IPS-18a (cell line): Measurements from ENCODE around the gene ILRUN.
"Not testable (repeated sequence)": the region's sequence is repeated elsewhere in the genome, so short reads cannot be mapped to it uniquely, and the experiment has no call there.

Experiments used
- H3K27ac ChIP-seq: one replicate; pipeline ENCODE4 v1.5.1; 2013; ENCODE audit warnings: low read length
- H3K27me3 ChIP-seq: one replicate; pipeline ENCODE4 v1.6.1; 2013; ENCODE audit warnings: mild to moderate bottlenecking, low read length; ENCODE audit not compliant: control insufficient read depth, insufficient read depth
- H3K36me3 ChIP-seq: one replicate; pipeline ENCODE4 v1.6.1; 2013; ENCODE audit warnings: low read depth, low read length; ENCODE audit not compliant: control insufficient read depth
- H3K4me1 ChIP-seq: one replicate; pipeline ENCODE4 v1.6.1; 2013; ENCODE audit warnings: low read depth, low read length; ENCODE audit not compliant: control insufficient read depth
- H3K4me3 ChIP-seq: one replicate; pipeline ENCODE4 v1.5.1; 2013; ENCODE audit warnings: low read length
- H3K9ac ChIP-seq: one replicate; pipeline ENCODE4 v1.6.1; 2013; ENCODE audit warnings: mild to moderate bottlenecking, low read length, moderate library complexity
- H3K9me3 ChIP-seq: one replicate; pipeline ENCODE4 v1.6.1; 2013; ENCODE audit warnings: low read depth, low read length; ENCODE audit not compliant: control insufficient read depth

The ILRUN gene

DNA sequence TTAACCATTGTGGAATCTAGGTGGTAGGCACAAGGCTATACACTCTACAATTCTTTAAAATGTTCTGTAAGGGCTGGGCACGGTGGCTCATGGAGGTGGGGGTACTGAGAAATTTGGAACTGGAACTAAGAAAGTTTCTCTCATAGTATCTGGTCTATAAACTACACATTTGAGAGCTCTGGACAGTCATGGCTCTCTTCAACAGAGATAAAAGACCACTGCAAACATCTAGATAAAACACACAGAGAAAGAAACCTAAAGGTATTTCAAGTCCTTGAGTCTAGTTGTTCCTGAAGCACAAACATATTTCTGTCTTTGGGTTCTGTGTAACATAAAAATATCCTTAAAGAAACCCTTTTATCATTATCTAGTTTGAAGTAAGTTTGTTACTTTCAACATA, 35.2 kb downstream of the ILRUN start:
- H3K9me3 ChIP-seq = no peaks in the 10 kb centered on the region
- H3K4me3 ChIP-seq = no peak overlapping the region
- no peaks in the 10 kb centered on the region for H3K36me3 ChIP-seq
- no peak overlapping the region for H3K9ac ChIP-seq
- no peaks in the 10 kb centered on the region for H3K27me3 ChIP-seq
- no peak overlapping the region for H3K27ac ChIP-seq
- H3K4me1 ChIP-seq = peaks cover 9% of the 10 kb centered on the region

DNA sequence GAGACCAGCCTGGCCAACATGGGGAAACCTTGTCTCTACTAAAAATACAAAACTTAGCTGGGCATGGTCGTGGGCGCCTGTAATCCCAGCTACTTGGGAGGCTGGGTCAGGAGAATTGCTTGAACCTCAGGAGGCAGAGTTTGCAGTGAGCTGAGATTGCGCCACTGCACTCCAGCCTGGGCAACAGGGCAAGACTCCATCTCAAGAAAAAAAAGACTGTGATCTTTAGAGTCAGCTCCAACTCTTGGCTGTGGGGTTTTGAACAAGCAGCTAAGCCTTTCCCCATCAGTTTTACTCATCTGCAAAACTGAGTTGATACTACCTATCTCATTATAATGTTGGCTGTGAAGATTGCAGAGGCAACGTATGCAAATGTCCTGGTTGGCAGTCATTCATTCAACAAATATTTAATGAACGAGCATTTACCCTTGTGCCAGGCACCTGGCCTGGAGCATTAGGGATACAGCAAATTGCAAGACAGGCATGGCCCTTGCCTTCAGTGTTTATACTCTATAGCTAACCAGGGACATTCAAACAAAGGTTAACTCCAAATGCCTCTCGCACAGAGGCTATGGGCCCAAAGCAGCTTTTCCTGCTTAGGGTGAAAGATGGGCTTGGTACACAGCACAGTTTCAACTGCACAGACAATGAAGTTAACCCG, 37.8 kb downstream of the ILRUN start:
- Histone ChIP-seq H3K4me1 (peaks cover 3% of the 10 kb centered on the region), H3K9ac (no peak overlapping the region)

DNA sequence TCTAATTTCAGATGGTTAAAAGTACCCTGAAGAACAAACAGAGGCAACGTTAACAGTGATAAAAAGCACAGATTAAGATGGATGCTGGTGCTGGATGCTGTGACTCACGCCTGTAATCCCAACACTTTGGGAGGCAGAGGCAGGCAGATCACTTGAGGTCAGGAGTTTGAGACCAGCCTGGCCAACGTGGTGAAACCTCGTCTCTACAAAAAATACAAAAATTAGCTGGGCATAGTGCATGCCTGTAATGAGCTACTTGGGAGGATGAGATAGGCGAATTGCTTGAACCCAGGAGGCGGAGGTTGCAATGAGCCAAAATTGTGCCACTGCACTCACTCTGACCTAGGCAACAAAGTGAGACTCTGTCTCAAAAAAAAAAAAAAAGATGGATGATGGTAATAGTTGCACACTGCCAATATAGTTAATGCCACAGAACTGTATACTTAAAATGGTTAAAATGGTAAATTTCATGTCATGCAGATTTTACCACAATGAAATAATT, 38.5 kb downstream of the ILRUN start:
- H3K9me3 ChIP-seq, H3K4me3 ChIP-seq, H3K27ac ChIP-seq, H3K9ac ChIP-seq, H3K4me1 ChIP-seq, H3K27me3 ChIP-seq, H3K36me3 ChIP-seq: not testable (repeated sequence)

More for the DNA sequence above, 37.8 kb downstream of the ILRUN start:
- H3K27ac ChIP-seq = no peak overlapping the region
- peaks cover under 1% of the 10 kb centered on the region for H3K36me3 ChIP-seq
- no peaks in the 10 kb centered on the region for H3K9me3 ChIP-seq
- no peaks in the 10 kb centered on the region for H3K27me3 ChIP-seq
- H3K4me3 ChIP-seq = no peak overlapping the region

DNA sequence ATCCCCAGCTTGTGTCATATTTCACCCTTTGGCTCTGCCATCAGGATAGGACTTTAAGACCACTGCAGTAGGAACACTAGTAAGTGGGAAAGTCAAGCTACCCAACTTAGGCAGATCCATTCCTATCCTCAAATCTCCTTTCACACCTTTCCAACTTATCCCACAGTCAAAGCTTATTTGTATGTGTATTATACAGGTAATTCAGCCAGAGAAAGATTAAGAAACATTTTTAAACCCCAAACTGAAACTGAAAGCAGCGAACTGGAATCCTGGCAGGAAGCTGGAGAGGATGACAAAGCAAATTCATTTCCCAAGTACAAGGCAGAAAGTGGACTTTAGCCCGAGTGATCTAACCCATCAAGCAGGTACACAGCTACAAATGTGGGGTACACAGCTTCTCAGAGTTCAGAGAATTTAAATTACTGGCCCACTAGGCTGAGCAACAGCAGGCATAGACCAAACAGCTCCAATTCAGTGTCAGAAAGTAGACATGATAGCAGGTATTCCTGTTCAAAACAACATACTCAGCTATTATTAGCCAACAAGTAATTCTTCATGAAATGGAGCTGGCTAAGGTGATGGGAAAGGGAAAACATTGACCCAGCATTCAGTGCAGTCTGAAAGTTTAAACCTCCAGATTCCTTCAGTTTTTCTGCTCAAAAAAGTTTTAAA, 39.1 kb downstream of the ILRUN start:
- no peaks in the 10 kb centered on the region for H3K9me3 ChIP-seq

GRCh38 chr6:34657037-34657306, 39.6 kb downstream of the ILRUN start:
- Histone ChIP-seq H3K9ac (no peak overlapping the region), H3K36me3 (peaks cover 3% of the 10 kb centered on the region), H3K27ac (no peak overlapping the region), H3K4me3 (no peak overlapping the region), H3K27me3 (no peaks in the 10 kb centered on the region), H3K9me3 (no peaks in the 10 kb centered on the region), H3K4me1 (peaks cover 3% of the 10 kb centered on the region)

More for the DNA sequence above, 39.1 kb downstream of the ILRUN start:
- Histone ChIP-seq H3K36me3 (peaks cover 3% of the 10 kb centered on the region), H3K9ac (no peak overlapping the region), H3K27me3 (no peaks in the 10 kb centered on the region), H3K27ac (no peak overlapping the region), H3K4me1 (peaks cover 3% of the 10 kb centered on the region), H3K4me3 (no peak overlapping the region)

DNA sequence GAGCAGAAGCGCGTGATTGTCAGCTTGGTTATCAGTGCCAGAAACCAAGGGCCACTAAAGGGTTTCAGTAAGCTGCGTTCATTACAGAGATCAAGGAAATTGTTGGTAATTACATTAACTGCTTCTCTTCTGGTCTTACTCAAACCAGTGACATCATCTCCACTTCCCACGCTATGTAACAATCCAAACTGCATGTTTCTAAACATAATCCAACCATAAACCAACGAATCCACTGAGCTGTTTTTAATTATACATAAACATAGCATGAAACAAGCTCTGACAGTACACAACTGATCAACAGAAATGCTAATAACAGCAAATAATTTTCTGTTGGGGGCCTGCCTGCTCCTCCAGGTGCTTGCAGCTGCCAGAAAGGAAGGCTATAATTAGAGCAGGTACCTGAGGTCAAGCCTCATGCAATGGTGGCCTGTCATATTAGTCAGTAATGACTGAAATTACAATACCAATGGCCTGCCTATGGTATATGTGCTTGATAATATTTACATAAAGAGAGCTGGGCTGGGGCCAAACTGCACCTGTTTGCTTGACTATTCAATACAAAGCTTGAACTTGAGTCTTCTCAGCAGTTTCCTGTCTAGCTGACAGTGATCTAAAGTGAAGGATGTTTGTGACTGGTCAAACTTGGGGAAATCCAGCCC, 40.1 kb downstream of the ILRUN start:
- peaks cover 3% of the 10 kb centered on the region for H3K36me3 ChIP-seq
- no peak overlapping the region for H3K27ac ChIP-seq
- H3K9ac ChIP-seq = no peak overlapping the region
- no peak overlapping the region for H3K4me3 ChIP-seq
- no peaks in the 10 kb centered on the region for H3K9me3 ChIP-seq
- no peaks in the 10 kb centered on the region for H3K27me3 ChIP-seq
- H3K4me1 ChIP-seq = peaks cover 3% of the 10 kb centered on the region

DNA sequence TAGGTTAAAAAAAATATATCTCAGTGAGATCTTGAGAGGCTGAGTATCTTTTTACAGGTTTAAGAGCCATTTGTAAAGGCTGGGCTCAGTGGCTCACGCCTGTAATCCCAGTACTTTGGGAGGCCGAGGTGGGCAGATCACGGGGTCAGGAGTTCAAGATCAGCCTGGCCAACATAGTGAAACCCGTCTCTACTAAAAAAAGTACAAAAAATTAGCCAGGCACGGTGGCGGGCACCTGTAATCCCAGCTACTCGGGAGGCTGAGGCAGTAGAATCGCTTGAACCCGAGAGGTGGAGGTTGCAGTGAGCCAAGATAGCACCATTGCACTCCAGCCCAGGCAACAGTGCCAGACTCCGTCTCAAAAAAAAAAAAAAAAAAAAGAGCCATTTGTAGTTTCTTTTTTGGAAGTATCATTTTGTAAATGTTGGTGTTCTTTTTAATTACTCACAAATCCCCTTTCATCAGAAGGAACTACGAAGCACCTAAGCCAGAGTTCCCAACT, 40.6 kb downstream of the ILRUN start:
- not testable (repeated sequence) for H3K4me1 ChIP-seq, H3K9ac ChIP-seq, H3K4me3 ChIP-seq, H3K27me3 ChIP-seq, H3K27ac ChIP-seq, H3K36me3 ChIP-seq, H3K9me3 ChIP-seq

- H3K36me3 ChIP-seq = peaks cover 3% of the 10 kb centered on the region
- H3K4me1 ChIP-seq = peaks cover 3% of the 10 kb centered on the region
- no peak overlapping the region for H3K9ac ChIP-seq
- H3K27me3 ChIP-seq = no peaks in the 10 kb centered on the region
- no peaks in the 10 kb centered on the region for H3K9me3 ChIP-seq
- no peak overlapping the region for H3K4me3 ChIP-seq
- no peak overlapping the region for H3K27ac ChIP-seq
Observed at GRCh38 chr6:34654061-34654710, 42.4 kb downstream of the ILRUN start.

- peaks cover 3% of the 10 kb centered on the region for H3K36me3 ChIP-seq
- no peaks in the 10 kb centered on the region for H3K9me3 ChIP-seq
- H3K4me1 ChIP-seq = peaks cover 3% of the 10 kb centered on the region
- no peak overlapping the region for H3K4me3 ChIP-seq
- H3K9ac ChIP-seq = no peak overlapping the region
- H3K27me3 ChIP-seq = no peaks in the 10 kb centered on the region
- no peak overlapping the region for H3K27ac ChIP-seq
Observed at GRCh38 chr6:34652263-34652662, 44.3 kb downstream of the ILRUN start.

- Histone ChIP-seq H3K9me3 (no peaks in the 10 kb centered on the region), H3K27me3 (no peaks in the 10 kb centered on the region), H3K27ac (no peak overlapping the region), H3K9ac (no peak overlapping the region), H3K4me3 (no peak overlapping the region), H3K4me1 (no peaks in the 10 kb centered on the region), H3K36me3 (peaks cover 6% of the 10 kb centered on the region)
Observed at GRCh38 chr6:34650823-34651222, 45.7 kb downstream of the ILRUN start.

DNA sequence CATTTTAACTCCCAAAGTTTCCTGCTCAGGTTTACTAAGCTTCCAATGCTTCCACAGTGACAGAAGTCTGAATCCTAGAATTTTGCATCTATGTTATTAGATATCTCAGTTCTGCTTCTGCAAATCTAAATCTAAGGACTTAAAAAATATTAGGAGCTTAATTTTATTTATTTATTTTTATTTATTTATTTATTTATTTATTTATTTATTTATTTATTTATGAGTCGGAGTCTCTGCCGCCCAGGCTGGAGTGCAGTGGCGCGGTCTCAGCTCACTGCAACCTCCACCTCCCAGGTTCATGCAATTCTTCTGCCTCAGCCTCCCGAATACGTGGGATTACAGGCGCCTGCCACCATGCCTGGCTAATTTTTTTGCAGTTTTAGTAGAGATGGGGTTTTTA, 46.3 kb downstream of the ILRUN start:
- not testable (repeated sequence) for H3K27ac ChIP-seq, H3K9ac ChIP-seq, H3K9me3 ChIP-seq, H3K36me3 ChIP-seq, H3K4me1 ChIP-seq, H3K4me3 ChIP-seq, H3K27me3 ChIP-seq
